HG02763 (cell line): ENCODE results near the gene RBM20.
"Not testable (repeated sequence)": the region's sequence is repeated elsewhere in the genome, so short reads cannot be mapped to it uniquely, and the experiment has no call there.

Source experiments
- ATAC-seq: cut with Tn5 transposase; IDR thresholded peaks from one replicate; pipeline ENCODE4 v1.9.1; 2021; ENCODE audit warnings: mild to moderate bottlenecking, moderate library complexity; ENCODE audit not compliant: unreplicated experiment

RBM20 gene

GRCh38 chr10:110647136-110647430, 2.9 kb downstream of the RBM20 start:
- no peak for ATAC-seq

GRCh38 chr10:110648692-110649346, 4.7 kb downstream of the RBM20 start:
- no peak for ATAC-seq

GRCh38 chr10:110649347-110650264, 5.5 kb downstream of the RBM20 start:
- ATAC-seq, result no peak

- no peak for ATAC-seq
Observed at GRCh38 chr10:110650265-110650668, 6.1 kb downstream of the RBM20 start.

GRCh38 chr10:110651044-110651958, 7.2 kb downstream of the RBM20 start:
- peak; percentile 61 for ATAC-seq

- ATAC-seq, result no peak
Observed at GRCh38 chr10:110652475-110653118, 8.5 kb downstream of the RBM20 start.

- ATAC-seq, result no peak
Observed at GRCh38 chr10:110655320-110655719, 11.2 kb downstream of the RBM20 start.

GRCh38 chr10:110656612-110657011, 12.5 kb downstream of the RBM20 start:
- no peak for ATAC-seq

- no peak for ATAC-seq
Observed at GRCh38 chr10:110657973-110658691, 14.0 kb downstream of the RBM20 start.

- ATAC-seq, result no peak
Observed at GRCh38 chr10:110659558-110659957, 15.4 kb downstream of the RBM20 start.

GRCh38 chr10:110660289-110660688, 16.2 kb downstream of the RBM20 start:
- ATAC-seq, result not testable (repeated sequence)

- no peak for ATAC-seq
Observed at GRCh38 chr10:110661292-110661691, 17.2 kb downstream of the RBM20 start.

GRCh38 chr10:110664483-110665420, 20.6 kb downstream of the RBM20 start:
- no peak for ATAC-seq

GRCh38 chr10:110666259-110666658, 22.1 kb downstream of the RBM20 start:
- not testable (repeated sequence) for ATAC-seq

- no peak for ATAC-seq
Observed at GRCh38 chr10:110666673-110667072, 22.5 kb downstream of the RBM20 start.

- ATAC-seq, result no peak
Observed at GRCh38 chr10:110667620-110668343, 23.6 kb downstream of the RBM20 start.

- ATAC-seq, result no peak
Observed at GRCh38 chr10:110668443-110668842, 24.3 kb downstream of the RBM20 start.

- no peak for ATAC-seq
Observed at GRCh38 chr10:110670335-110670734, 26.2 kb downstream of the RBM20 start.
